BLaER1 (cell line): ENCODE data around the gene MBNL2.
A peak's percentile ranks its signal among the peaks of the same experiment; 100 is the strongest.

ENCODE experiments used
- H3K27ac ChIP-seq: shearing (Covaris generic); formaldehyde crosslinking; 2 replicates; pipeline ENCODE4 v1.8.1; 2022
- H3K27me3 ChIP-seq: shearing (Covaris generic); formaldehyde crosslinking; 2 replicates; pipeline ENCODE4 v1.8.1; 2022
- H3K36me3 ChIP-seq: shearing (Covaris generic); formaldehyde crosslinking; 2 replicates; pipeline ENCODE4 v1.8.1; 2022
- H3K4me1 ChIP-seq: shearing (Covaris generic); formaldehyde crosslinking; 2 replicates; pipeline ENCODE4 v1.8.1; 2022
- H3K4me2 ChIP-seq: shearing (Covaris generic); formaldehyde crosslinking; 2 replicates; pipeline ENCODE4 v1.8.1; 2022
- H3K4me3 ChIP-seq: shearing (Covaris generic); formaldehyde crosslinking; 2 replicates; pipeline ENCODE4 v1.8.1; 2022
- H3K9ac ChIP-seq: shearing (Covaris generic); formaldehyde crosslinking; 2 replicates; pipeline ENCODE4 v1.8.1; 2022
- H3K9me3 ChIP-seq: shearing (Covaris generic); formaldehyde crosslinking; 2 replicates; pipeline ENCODE4 v1.8.1; 2022
- H4K20me1 ChIP-seq: shearing (Covaris generic); formaldehyde crosslinking; 2 replicates; pipeline ENCODE4 v1.8.1; 2022
- Cebpa-rat ChIP-seq: shearing (Covaris generic); IDR thresholded peaks from 2 replicates; pipeline ENCODE4 v1.8.1; 2022

Gene MBNL2

GRCh38 chr13:97286317-97287046 is 64.3 kb downstream of the MBNL2 start:
- Histone ChIP-seq H3K27ac (no peak overlapping the region), H3K4me2 (no peak overlapping the region), H3K27me3 (no peaks in the 10 kb centered on the region), H3K9ac (no peak overlapping the region), H3K9me3 (peaks cover 16% of the 10 kb centered on the region), H4K20me1 (peaks cover 51% of the 10 kb centered on the region), H3K36me3 (no peaks in the 10 kb centered on the region), H3K4me1 (peaks cover 10% of the 10 kb centered on the region), H3K4me3 (no peak overlapping the region)
- TF ChIP-seq Cebpa-rat, result no peak

GRCh38 chr13:97287047-97287383 is 64.9 kb downstream of the MBNL2 start:
- no peak overlapping the region for H3K4me3 ChIP-seq
- no peaks in the 10 kb centered on the region for H3K36me3 ChIP-seq
- H3K4me1 ChIP-seq, result peaks cover 8% of the 10 kb centered on the region
- H3K9ac ChIP-seq, result no peak overlapping the region
- no peak overlapping the region for H3K4me2 ChIP-seq
- no peak overlapping the region for H3K27ac ChIP-seq
- peaks cover 46% of the 10 kb centered on the region for H4K20me1 ChIP-seq
- no peaks in the 10 kb centered on the region for H3K27me3 ChIP-seq
- TF ChIP-seq Cebpa-rat, result no peak
- peaks cover 16% of the 10 kb centered on the region for H3K9me3 ChIP-seq

- Histone ChIP-seq H4K20me1 (peaks cover 32% of the 10 kb centered on the region), H3K9me3 (peaks cover 16% of the 10 kb centered on the region), H3K27me3 (no peaks in the 10 kb centered on the region), H3K4me3 (no peak overlapping the region), H3K36me3 (no peaks in the 10 kb centered on the region), H3K4me2 (no peak overlapping the region), H3K9ac (no peak overlapping the region), H3K27ac (no peak overlapping the region), H3K4me1 (no peaks in the 10 kb centered on the region)
- no peak for TF ChIP-seq Cebpa-rat
These were observed 66.4 kb downstream of the MBNL2 start for GRCh38 chr13:97288486-97288900.

- Histone ChIP-seq H3K9me3 (peaks cover 16% of the 10 kb centered on the region), H3K4me3 (no peak overlapping the region), H3K36me3 (no peaks in the 10 kb centered on the region), H3K9ac (no peak overlapping the region), H3K27me3 (no peaks in the 10 kb centered on the region), H3K4me1 (no peaks in the 10 kb centered on the region), H3K27ac (no peak overlapping the region), H3K4me2 (no peak overlapping the region), H4K20me1 (peaks cover 30% of the 10 kb centered on the region)
- TF ChIP-seq Cebpa-rat, result no peak
These were observed 67.6 kb downstream of the MBNL2 start for GRCh38 chr13:97289514-97290298.

GRCh38 chr13:97295283-97296182 is 73.4 kb downstream of the MBNL2 start:
- peaks cover 45% of the 10 kb centered on the region for H4K20me1 ChIP-seq
- H3K9ac ChIP-seq, result no peak overlapping the region
- TF ChIP-seq Cebpa-rat, result no peak
- no peak overlapping the region for H3K4me2 ChIP-seq
- H3K36me3 ChIP-seq, result peaks cover 16% of the 10 kb centered on the region
- H3K9me3 ChIP-seq, result peaks cover 7% of the 10 kb centered on the region; the same call in 1 of the 2 replicates
- no peak overlapping the region for H3K4me3 ChIP-seq
- peaks cover 13% of the 10 kb centered on the region for H3K4me1 ChIP-seq
- H3K27me3 ChIP-seq, result no peaks in the 10 kb centered on the region
- no peak overlapping the region for H3K27ac ChIP-seq

- H4K20me1 ChIP-seq, result peaks cover 57% of the 10 kb centered on the region
- no peak for TF ChIP-seq Cebpa-rat
- H3K27me3 ChIP-seq, result no peaks in the 10 kb centered on the region
- peaks cover 16% of the 10 kb centered on the region for H3K36me3 ChIP-seq
- peaks cover 26% of the 10 kb centered on the region for H3K4me1 ChIP-seq
- H3K27ac ChIP-seq, result no peak overlapping the region
- no peak overlapping the region for H3K4me3 ChIP-seq
- H3K9ac ChIP-seq, result no peak overlapping the region
- no peak overlapping the region for H3K4me2 ChIP-seq
- H3K9me3 ChIP-seq, result no peaks in the 10 kb centered on the region
These were observed 74.6 kb downstream of the MBNL2 start for GRCh38 chr13:97296740-97297139.

GRCh38 chr13:97298816-97299215 is 76.7 kb downstream of the MBNL2 start:
- Histone ChIP-seq H3K4me1 (peaks cover 36% of the 10 kb centered on the region), H3K9ac (no peak overlapping the region), H4K20me1 (peaks cover 78% of the 10 kb centered on the region), H3K27ac (no peak overlapping the region), H3K4me3 (no peak overlapping the region), H3K4me2 (no peak overlapping the region), H3K27me3 (no peaks in the 10 kb centered on the region), H3K9me3 (no peaks in the 10 kb centered on the region), H3K36me3 (peaks cover 16% of the 10 kb centered on the region)
- TF ChIP-seq Cebpa-rat, result no peak

GRCh38 chr13:97300871-97301270 is 78.7 kb downstream of the MBNL2 start:
- Histone ChIP-seq H3K4me3 (no peak overlapping the region), H3K36me3 (peaks cover 16% of the 10 kb centered on the region), H3K4me1 (peaks cover 39% of the 10 kb centered on the region), H3K9ac (no peak overlapping the region), H3K4me2 (peak overlapping the region; percentile 77), H3K9me3 (no peaks in the 10 kb centered on the region), H4K20me1 (peaks cover 82% of the 10 kb centered on the region; the same call in 1 of the 2 replicates), H3K27me3 (no peaks in the 10 kb centered on the region), H3K27ac (no peak overlapping the region)
- no peak for TF ChIP-seq Cebpa-rat

GRCh38 chr13:97301382-97302095 is 79.4 kb downstream of the MBNL2 start:
- no peaks in the 10 kb centered on the region for H3K27me3 ChIP-seq
- no peak overlapping the region for H3K4me3 ChIP-seq
- no peak for TF ChIP-seq Cebpa-rat
- H3K4me2 ChIP-seq, result peak overlapping the region; percentile 77
- no peaks in the 10 kb centered on the region for H3K9me3 ChIP-seq
- H4K20me1 ChIP-seq, result peaks cover 85% of the 10 kb centered on the region; the same call in 1 of the 2 replicates
- no peak overlapping the region for H3K9ac ChIP-seq
- peaks cover 46% of the 10 kb centered on the region for H3K4me1 ChIP-seq
- peaks cover 16% of the 10 kb centered on the region for H3K36me3 ChIP-seq
- H3K27ac ChIP-seq, result 0 out of 2 replicates have a peak overlapping the region, but pooled peaks have one; percentile 27
